CD4-positive, alpha-beta T cell (primary cell): ENCODE measurements around the gene MPP1. TPM values are rescaled to one million over a fixed set of nuclear protein-coding genes. Genes with fewer than 3 reads are reported as not detected.

Experiments used
- ATAC-seq: fragments of 200-7000 bp; cut with Tn5 transposase; one replicate; pipeline ENCODE4 v1.10.0; 2022; ENCODE audit warnings: mild to moderate bottlenecking; ENCODE audit not compliant: poor library complexity
- CTCF ChIA-PET: fragments of 350-600 bp; sonication (Branson Sonifier 250); formaldehyde crosslinking; loops from one replicate; lab custom pipeline; 2021; ENCODE audit warnings: antibody characterized with exemption, inconsistent platforms; lab: Charles Lee
- POLR2A ChIA-PET: fragments of 350-600 bp; sonication (Branson Sonifier 250); formaldehyde crosslinking; loops from one replicate; lab custom pipeline; 2021; ENCODE audit warnings: antibody characterized with exemption, inconsistent platforms; lab: Charles Lee
- DNase-seq, 14 experiments: peaks; one replicate each; pipeline ENCODE4 v3.0.0-alpha.2; 2013 to 2020; ENCODE audit warnings: mixed read lengths in 2 of 14
- H3K27ac ChIP-seq, 2 donors: one replicate each; pipeline versions ENCODE4 v1.5.1 to v1.7.0; 2013; ENCODE audit warnings: low read length in 2 of 2, low read depth in 1 of 2, mild to moderate bottlenecking in 1 of 2
- H3K27me3 ChIP-seq, 2 experiments: 1 replicate in 1 of 2; 2 replicates in 1 of 2; pipeline versions ENCODE4 v1.6.1 to v1.7.0; 2013; ENCODE audit warnings: low read length in 2 of 2, control low read depth in 1 of 2, mild to moderate bottlenecking in 1 of 2, moderate library complexity in 1 of 2; ENCODE audit not compliant: insufficient read depth in 2 of 2, control insufficient read depth in 1 of 2
- H3K36me3 ChIP-seq: one replicate; pipeline ENCODE4 v1.6.1; 2013; ENCODE audit warnings: low read length, control low read depth; ENCODE audit not compliant: insufficient read depth
- H3K4me1 ChIP-seq: one replicate; pipeline ENCODE4 v1.6.1; 2013; ENCODE audit warnings: low read length, control low read depth; ENCODE audit not compliant: insufficient read depth
- H3K4me3 ChIP-seq: one replicate; pipeline ENCODE4 v1.5.1; 2013; ENCODE audit warnings: mild to moderate bottlenecking, low read length, moderate library complexity
- H3K9me3 ChIP-seq, 2 experiments: 1 replicate in 1 of 2; 2 replicates in 1 of 2; pipeline versions ENCODE4 v1.6.1 to v1.7.0; 2013; ENCODE audit warnings: low read length in 2 of 2, mild to moderate bottlenecking in 2 of 2, control low read depth in 1 of 2, moderate library complexity in 1 of 2; ENCODE audit not compliant: control insufficient read depth in 1 of 2, insufficient read depth in 1 of 2
- H3K27ac Mint-ChIP-seq: one replicate; pipeline ENCODE4 v1.8.0; 2020; ENCODE audit warnings: mixed read lengths
- H3K27me3 Mint-ChIP-seq: one replicate; pipeline ENCODE4 v1.8.0; 2021; ENCODE audit warnings: mixed read lengths
- H3K36me3 Mint-ChIP-seq: one replicate; pipeline ENCODE4 v1.8.0; 2021; ENCODE audit warnings: low read depth, mixed read lengths
- H3K4me1 Mint-ChIP-seq: one replicate; pipeline ENCODE4 v1.8.0; 2021; ENCODE audit warnings: low read depth, mixed read lengths
- H3K4me3 Mint-ChIP-seq: one replicate; pipeline ENCODE4 v1.8.0; 2020; ENCODE audit warnings: mild to moderate bottlenecking, mixed read lengths
- H3K9me3 Mint-ChIP-seq: one replicate; pipeline ENCODE4 v1.8.0; 2020; ENCODE audit warnings: mixed read lengths
- intact Hi-C, 2 experiments: fragments of 100-400 bp; cut with DNase I in 1 of 2; cut with micrococcal nuclease in 1 of 2; formaldehyde crosslinking; loops; one replicate each; pipeline versions ENCODE4 v1.15.1 to v1.9.0; 2023 to 2025; cut with DNase I, micrococcal nuclease
- total RNA-seq, 174 experiments: library from RNA in 2 of 174; stranded (reverse) in 2 of 174; gene quantifications; one replicate each; pipeline ENCODE4 v1.2.3 and lab custom pipeline; 2021 to 2026
- TF ChIP-seq, protein P1 (sequence below): fragments of 200-600 bp; IDR thresholded peaks from one replicate; pipeline ENCODE4 v1.8.0; 2022; ENCODE audit warnings: antibody characterized with exemption, mild to moderate bottlenecking

MPP1 gene
- total RNA-seq, 2 experiments from 2014 or later = 10.7 to 13.1 TPM

DNA sequence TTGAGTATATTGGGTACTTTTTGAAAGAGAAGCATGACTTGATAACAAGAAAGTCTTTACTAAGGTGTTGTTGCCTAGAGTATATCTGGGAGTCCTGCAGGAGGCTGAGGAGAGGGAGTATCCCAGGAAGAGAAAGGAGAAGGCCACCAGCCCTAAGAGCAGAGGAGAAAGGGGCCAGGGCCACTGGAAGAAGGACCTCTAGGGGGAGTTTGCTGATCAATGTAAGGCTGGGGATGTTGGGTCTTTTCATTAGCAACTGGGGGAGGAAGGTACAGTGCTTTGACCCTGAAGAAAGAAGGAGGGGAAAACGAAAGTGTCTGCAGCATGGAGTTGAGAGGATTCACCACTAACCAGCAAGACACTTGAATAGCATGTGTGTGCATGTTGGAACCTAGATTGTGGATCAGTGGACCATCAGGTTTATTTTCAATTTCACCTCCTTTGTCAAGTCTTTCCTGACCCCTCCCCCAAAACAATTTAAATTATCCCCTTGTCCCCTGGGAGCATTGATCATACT, 24.7 kb upstream of the MPP1 start:
- DNase-seq (no peak), ATAC-seq (no peak)
- ChIA-PET POLR2A (no interaction called here), CTCF (no interaction called here)
- TF ChIP-seq, protein P1, sequence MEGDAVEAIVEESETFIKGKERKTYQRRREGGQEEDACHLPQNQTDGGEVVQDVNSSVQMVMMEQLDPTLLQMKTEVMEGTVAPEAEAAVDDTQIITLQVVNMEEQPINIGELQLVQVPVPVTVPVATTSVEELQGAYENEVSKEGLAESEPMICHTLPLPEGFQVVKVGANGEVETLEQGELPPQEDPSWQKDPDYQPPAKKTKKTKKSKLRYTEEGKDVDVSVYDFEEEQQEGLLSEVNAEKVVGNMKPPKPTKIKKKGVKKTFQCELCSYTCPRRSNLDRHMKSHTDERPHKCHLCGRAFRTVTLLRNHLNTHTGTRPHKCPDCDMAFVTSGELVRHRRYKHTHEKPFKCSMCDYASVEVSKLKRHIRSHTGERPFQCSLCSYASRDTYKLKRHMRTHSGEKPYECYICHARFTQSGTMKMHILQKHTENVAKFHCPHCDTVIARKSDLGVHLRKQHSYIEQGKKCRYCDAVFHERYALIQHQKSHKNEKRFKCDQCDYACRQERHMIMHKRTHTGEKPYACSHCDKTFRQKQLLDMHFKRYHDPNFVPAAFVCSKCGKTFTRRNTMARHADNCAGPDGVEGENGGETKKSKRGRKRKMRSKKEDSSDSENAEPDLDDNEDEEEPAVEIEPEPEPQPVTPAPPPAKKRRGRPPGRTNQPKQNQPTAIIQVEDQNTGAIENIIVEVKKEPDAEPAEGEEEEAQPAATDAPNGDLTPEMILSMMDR = no peak
- Mint-ChIP-seq H3K4me3 (no peak overlapping the region), H3K9me3 (no peaks in the 10 kb centered on the region), H3K36me3 (no peaks in the 10 kb centered on the region), H3K27me3 (no peaks in the 10 kb centered on the region), H3K27ac (no peak overlapping the region), H3K4me1 (no peaks in the 10 kb centered on the region)
- intact Hi-C loops = loop anchor here in 1 of 2 experiments (10.0 kb wide), 1 partner anchor 155 kb away; no protein-coding TSS in a partner anchor
- Histone ChIP-seq H3K9me3 (no peaks in the 10 kb centered on the region), H3K4me1 (peaks cover 11% of the 10 kb centered on the region), H3K27ac (no peak overlapping the region), H3K4me3 (no peak overlapping the region), H3K27me3 (no peaks in the 10 kb centered on the region), H3K36me3 (no peaks in the 10 kb centered on the region)

DNA sequence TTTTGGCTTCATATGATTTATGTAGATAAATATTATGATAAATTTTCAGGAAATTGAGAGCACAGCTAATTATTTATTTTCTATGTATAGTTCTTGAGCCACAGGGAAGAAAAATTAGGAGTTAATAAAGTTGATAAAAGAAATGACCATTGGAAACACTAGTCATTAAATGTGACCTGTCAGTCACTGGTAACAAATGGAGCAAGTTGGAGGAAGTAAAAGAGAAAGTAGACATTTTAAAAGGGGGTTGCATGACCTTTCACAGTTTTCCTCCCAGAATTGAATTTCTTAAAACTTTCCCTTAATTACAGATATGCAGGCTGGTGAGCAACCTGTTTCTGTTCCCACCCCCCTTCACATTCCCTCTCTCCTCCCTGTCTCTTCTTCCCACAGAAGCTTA, 23.8 kb upstream of the MPP1 start:
- TF ChIP-seq, protein P1 = no peak
- no peaks in the 10 kb centered on the region for H3K27me3 Mint-ChIP-seq
- H3K4me1 Mint-ChIP-seq = no peaks in the 10 kb centered on the region
- no peak overlapping the region for H3K4me3 Mint-ChIP-seq
- H3K4me1 ChIP-seq = peaks cover 11% of the 10 kb centered on the region
- ATAC-seq = no peak
- no peaks in the 10 kb centered on the region for H3K27me3 ChIP-seq
- H3K27ac ChIP-seq = no peak overlapping the region
- ChIA-PET POLR2A (no interaction called here), CTCF (interaction anchor here (1.4 kb wide), 1 partner anchor 11 kb away, joined by 3 read pairs; no protein-coding TSS in a partner anchor)
- no peaks in the 10 kb centered on the region for H3K36me3 ChIP-seq
- no peak overlapping the region for H3K27ac Mint-ChIP-seq
- no peaks in the 10 kb centered on the region for H3K9me3 ChIP-seq
- H3K4me3 ChIP-seq = no peak overlapping the region
- no peaks in the 10 kb centered on the region for H3K9me3 Mint-ChIP-seq
- DNase-seq = no peak
- no peaks in the 10 kb centered on the region for H3K36me3 Mint-ChIP-seq
- intact Hi-C loops = no loop called here

DNA sequence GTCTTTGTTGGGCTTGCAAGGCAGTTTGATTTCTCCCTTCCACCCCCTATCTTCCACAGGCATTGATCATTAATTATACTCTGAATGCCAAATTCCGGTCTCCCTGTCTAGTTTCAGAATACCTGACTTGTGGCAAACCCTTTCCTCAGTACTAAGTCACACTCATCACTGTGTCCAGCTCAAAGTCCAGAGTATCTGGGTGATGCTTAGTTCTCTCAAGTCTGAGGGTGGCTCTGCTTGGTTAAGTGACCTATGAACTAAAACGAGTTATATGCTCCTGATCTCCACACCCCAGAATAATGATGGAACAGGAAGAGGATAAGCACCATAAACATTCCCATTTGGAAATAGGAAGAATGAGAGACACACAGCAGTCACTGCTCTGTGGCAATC, 22.7 kb upstream of the MPP1 start:
- intact Hi-C loops = no loop called here
- CTCF ChIA-PET = interaction anchor here (1.4 kb wide), 1 partner anchor 10 kb away, joined by 3 read pairs; no protein-coding TSS in a partner anchor
- Histone ChIP-seq H3K4me3 (no peak overlapping the region), H3K9me3 (no peaks in the 10 kb centered on the region), H3K36me3 (no peaks in the 10 kb centered on the region), H3K27me3 (no peaks in the 10 kb centered on the region), H3K4me1 (peaks cover 11% of the 10 kb centered on the region), H3K27ac (no peak overlapping the region)
- no peak overlapping the region for H3K4me3 Mint-ChIP-seq
- H3K9me3 Mint-ChIP-seq = no peaks in the 10 kb centered on the region
- H3K4me1 Mint-ChIP-seq = no peaks in the 10 kb centered on the region
- TF ChIP-seq, protein P1 = no peak
- no peak overlapping the region for H3K27ac Mint-ChIP-seq
- no peak for DNase-seq
- ATAC-seq = no peak
- H3K36me3 Mint-ChIP-seq = no peaks in the 10 kb centered on the region
- no peaks in the 10 kb centered on the region for H3K27me3 Mint-ChIP-seq
- POLR2A ChIA-PET = no interaction called here
